Stimulated activated CD8-positive, alpha-beta memory T cell treated with anti-CD3 and anti-CD28 coated beads, Interleukin-2, amount 100 ng/mL, for 48 hours (primary cell): Measurements from ENCODE around the gene COL11A1.

Experiments used
- DNase-seq, 2 donors: peaks; one replicate each; pipeline ENCODE4 v3.0.0-alpha.2; 2020; ENCODE audit warnings: low read depth in 2 of 2

The COL11A1 gene

DNA sequence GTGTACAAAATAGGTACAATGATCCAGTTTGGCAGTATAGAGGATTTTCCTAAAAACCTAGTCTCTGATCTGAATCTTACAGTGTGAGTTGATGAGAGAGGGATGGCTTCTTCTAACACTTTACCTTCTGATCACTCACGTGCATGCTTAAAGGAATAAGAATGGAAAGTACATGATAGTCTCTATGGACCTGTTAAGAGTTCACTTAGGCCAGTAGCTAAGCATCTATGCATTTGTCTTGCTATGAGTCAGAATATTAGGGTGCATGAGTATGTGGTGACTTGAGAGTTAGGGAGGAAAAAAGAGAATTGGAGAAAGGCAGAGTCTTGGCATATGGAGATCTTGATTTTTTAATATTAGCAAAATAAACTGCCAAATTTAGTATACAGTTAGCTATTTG lies 206.3 kb downstream of the COL11A1 start:
- DNase-seq, result no peak

DNA sequence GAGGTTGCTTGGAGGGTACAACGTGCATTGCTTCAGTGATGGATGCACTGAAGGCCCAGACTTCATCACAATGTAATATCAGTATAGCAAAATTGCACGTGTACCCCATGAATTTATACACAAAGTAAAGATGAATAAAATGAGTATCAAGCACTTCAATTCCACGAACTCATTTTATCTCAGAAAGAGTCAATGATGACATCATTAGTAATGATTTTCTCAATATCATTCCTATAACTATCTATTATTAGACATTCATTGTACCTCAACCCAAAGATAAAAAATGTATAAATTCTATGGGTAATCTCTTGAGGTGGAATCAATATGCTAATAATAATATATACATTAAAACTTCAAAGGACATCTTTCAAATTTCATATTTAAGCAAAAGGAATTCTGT lies 208.4 kb downstream of the COL11A1 start:
- no peak for DNase-seq

GRCh38 chr1:102897557-102897956 lies 210.8 kb downstream of the COL11A1 start:
- no peak for DNase-seq

GRCh38 chr1:102896771-102897170 lies 211.6 kb downstream of the COL11A1 start:
- no peak for DNase-seq

GRCh38 chr1:102896286-102896685 lies 212.0 kb downstream of the COL11A1 start:
- no peak for DNase-seq

DNA sequence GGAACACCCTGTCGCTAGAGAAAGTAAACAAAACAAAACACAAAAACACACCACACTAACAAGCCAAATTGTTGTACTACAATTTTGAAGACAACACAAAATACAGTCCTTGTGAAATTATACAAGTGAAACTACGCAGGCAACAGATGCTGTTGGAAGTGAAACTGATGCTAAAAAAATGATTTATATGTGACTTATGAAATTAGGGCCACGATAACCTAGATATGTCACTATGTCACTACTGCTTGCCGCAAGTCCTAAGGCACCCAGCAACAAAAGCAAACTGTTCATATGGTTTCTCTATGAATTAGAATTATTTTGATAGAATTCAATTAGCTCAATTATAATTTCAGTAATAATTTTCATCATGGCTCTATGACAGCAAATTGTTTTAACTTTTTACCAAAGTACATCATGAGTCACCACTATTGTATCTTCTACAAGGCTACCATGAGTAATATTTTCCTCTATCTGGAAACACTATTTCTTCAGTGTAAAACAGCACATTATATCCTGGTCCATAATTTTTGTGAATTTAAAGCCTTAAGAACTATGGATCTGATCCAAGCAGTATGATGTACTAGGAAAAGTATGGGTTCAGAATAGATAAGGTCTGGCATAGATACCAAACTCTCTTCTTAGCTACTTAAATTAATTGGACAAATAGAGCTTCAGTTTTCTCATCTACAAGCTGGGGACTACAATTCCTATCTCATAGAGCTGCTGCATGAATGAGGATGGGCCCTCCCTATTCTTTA lies 216.3 kb downstream of the COL11A1 start:
- DNase-seq, result no peak

DNA sequence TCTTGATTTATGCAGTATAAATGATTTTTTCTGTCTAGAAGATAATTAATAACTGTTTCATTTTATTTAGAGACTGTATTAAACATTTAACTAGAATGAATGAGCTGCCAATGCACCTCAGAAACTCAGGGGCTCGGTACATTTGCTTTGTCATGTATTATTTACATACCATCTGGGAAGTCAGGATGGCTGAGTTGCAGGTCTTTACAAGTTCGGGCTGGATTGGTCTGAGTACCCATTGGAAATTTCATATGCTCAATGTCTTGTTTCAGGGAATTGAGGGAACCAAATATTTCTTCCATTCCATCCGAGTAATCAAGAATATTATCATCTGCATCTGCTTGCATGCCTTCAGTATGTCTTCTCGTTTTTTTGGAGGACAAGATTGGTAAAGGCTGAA lies 221.7 kb downstream of the COL11A1 start:
- DNase-seq, result no peak

GRCh38 chr1:102884238-102884637 lies 224.1 kb downstream of the COL11A1 start:
- DNase-seq, result no peak

DNA sequence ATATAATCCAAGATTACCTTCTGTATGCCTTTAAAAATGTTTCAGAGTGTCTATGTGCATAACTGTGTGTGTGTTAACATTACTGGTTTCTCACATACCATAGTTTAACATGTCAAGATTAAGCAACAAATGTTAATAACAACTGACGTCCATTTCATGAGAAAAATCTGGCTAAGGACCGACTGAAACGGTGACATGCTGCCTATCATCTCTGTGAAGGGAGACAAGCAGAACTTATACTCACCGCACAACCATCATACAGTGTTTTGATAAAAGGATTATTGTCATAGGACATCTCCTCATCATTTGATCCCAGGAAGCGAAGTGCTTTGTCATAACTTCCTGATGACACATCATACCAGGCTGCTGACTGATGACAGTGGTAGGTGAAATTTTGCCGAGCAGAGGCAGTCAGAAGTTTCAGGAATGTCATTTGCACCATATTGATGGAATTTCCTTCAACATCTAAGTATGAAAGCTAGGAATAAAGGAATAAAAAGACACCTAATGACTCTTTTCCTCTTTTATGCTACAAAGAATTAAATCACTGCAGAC lies 228.8 kb downstream of the COL11A1 start:
- DNase-seq, result no peak

DNA sequence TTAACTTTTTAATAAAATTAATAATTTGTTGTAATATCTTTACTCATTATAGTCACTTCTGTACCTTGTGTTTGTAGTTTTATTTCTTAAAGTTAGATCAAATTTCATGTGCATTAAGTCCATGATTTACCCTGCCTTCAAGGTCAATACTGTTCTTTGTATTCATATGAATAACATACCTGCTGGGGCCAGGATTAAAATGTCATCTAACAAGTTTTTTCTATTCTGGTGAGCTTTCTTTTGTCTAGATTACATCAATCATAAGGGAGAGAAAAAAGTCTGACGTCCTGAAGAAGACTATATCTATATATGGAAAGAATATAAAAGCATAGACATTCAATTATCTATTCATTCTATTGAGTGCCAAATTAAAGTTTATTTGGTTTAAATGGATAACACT lies 232.6 kb downstream of the COL11A1 start:
- DNase-seq, result no peak

DNA sequence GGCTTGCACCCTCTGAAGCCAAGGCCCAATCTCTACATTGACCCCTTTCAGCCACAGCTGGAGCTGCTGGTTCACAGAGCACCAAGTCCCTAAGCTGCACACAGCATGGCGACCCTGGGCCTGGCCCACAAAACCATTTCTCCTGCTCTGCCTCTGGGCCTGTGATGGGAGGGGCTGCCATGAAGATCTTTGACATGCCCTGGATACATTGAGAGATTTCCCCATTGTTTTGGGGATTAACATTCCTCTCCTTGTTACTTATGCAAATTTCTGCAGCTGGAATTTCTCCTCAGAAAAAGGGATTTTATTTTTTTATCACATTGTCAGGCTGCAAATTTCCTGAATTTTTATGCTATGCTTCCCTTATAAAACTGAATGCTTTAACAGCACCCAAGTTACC lies 235.8 kb downstream of the COL11A1 start:
- DNase-seq, result no peak

DNA sequence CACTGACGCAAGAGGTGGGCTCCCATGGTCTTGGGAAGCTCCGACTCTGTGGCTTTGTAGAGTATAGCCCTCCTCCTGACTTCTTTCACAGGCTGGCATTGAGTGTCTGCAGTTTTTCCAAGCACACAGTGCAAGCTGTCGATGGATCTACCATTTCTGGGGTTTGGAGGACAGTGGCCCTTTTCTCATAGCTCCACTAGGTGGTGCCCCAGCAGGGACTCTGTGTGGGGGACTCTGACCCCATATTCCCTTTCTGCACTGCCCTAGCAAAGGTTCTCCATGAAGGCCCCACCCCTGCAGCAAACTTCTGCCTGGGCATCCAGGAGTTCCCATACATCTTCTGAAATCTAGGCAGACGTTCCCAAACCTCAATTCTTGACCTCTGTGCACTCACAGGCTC lies 236.2 kb downstream of the COL11A1 start:
- DNase-seq, result no peak

GRCh38 chr1:102863704-102864103 lies 244.6 kb downstream of the COL11A1 start:
- DNase-seq, result no peak

GRCh38 chr1:102861247-102861646 lies 247.1 kb downstream of the COL11A1 start:
- no peak for DNase-seq

DNA sequence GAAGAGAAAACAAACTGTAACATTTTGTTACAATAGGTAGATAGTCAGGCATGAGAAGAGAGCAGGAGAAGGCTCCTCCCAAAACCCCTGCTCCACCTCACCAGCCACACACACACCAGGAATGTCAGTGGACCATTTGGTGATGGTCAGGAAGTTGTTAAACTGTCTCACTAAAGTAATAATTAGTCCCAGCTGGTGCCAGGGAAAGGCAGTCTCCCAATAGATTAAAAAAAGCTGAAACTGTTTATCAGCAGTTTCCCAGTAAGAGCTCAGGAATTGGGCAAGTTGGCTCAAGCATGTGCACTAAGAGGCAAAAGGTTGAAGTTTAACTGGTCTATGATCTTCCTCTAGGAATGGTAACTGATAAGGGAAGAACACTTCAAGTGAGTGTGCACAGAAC lies 249.6 kb downstream of the COL11A1 start:
- DNase-seq, result no peak

- no peak for DNase-seq
These were observed 251.1 kb downstream of the COL11A1 start for GRCh38 chr1:102857251-102857650.

DNA sequence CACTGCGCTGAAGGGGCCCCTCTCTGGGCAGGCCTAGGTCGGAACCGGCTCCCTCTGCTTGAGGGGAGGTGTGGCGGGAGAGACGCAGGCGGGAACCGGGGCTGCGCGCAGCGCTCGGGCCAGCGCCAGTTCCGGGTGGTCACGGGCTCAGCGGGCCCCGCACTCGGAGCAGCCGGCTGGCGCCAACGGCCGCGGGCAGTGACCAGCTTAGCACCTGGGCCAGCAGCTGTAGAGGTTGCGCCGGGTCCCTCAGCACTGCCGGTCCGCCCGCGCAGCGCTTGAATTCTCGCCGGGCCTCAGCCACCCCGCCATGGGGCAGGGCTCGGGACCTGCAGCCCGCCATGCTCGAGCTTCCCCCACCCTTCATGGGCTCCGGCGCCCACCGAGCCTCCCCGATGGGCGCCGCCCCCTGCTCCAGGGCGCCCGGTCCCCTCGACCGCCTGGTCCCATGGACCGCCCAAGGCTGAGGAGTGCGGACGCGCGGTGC lies 254.6 kb downstream of the COL11A1 start:
- no peak for DNase-seq

GRCh38 chr1:102853136-102853535 lies 255.2 kb downstream of the COL11A1 start:
- DNase-seq, result no peak

DNA sequence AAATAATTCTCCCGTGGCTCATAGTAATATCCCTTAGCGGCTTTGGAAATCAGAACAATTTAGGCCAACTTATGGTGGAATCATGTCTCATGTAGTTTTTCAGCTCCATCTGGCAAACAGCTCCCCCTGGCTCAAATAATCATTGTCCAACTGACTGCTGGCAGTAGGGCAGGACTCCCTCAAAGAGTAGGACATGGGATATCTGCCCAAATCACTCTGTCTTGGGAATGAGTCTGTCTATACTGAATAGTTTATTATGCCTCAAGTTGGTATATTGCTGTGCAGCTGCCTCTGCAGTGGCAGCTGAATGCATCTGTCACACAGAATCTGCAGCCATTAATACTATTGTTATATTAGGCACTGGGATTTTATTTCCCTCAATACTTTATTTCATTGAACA lies 255.7 kb downstream of the COL11A1 start:
- no peak for DNase-seq

DNA sequence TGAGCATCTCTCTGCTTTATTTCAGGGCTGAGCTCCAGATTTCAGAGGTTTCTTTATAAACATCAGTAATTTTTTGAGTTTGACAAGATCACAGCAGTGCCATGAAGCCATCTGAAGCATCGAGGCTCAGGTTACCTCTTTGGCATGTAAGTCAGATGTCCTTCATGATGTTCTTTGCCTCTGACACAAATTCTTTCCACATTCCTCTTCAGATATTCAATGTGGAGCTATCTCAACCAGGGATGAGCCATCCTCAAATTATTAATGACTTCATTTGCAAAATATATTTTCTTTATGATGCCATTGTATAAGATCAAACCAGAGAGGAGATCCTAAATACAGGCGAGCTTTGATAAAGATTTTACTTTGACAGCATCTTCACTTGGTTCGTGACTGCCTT lies 256.7 kb downstream of the COL11A1 start:
- DNase-seq, result no peak

DNA sequence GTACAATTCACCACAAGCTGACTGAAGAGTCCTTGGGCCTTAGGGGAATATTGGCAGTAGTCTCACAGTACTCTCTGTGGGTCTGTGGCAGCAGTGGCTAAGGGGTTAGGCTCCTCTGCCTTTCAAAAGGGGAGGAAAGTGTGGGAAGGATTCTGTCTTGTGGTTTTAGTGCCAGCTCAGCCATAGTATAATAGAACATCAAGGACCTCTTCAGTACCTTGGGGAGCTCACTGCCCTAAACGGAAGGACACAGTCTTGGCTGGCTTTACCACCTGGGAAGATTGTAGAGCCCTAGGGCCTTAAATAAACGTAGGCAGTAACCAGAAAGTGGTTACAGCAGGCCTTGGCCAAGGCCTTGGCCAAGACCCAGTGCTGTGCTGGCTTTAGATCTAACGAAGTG lies 265.7 kb downstream of the COL11A1 start:
- no peak for DNase-seq

- DNase-seq, result no peak
These were observed 267.6 kb downstream of the COL11A1 start for GRCh38 chr1:102840741-102841140.

- no peak for DNase-seq
These were observed 270.3 kb downstream of the COL11A1 start for GRCh38 chr1:102838016-102838415.

DNA sequence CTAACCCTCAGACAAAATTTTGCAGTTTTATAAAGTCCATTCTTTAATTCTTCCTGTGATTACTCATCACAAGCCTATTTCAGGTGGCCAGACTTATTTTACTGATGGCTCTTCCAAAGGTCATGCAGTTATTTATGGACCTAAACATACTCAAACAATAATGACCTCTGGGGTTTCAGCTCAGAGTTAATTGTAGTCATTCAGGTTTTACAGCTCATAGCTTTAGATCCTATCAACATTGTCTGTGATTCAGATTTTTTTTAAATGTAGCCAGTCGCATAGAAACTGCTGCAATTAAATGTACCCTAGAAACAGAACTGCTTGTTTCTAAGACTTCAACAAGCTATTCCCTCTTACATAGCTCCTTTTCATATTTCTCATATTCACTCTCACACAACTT lies 270.8 kb downstream of the COL11A1 start:
- DNase-seq, result no peak
